Skeletal muscle tissue (tissue), 4 donors: Measurements from ENCODE around the gene HGFAC. TPM values are rescaled to one million over a fixed set of nuclear protein-coding genes. Genes with fewer than 3 reads are reported as not detected.

Source experiments
- H3K27ac ChIP-seq: one replicate; pipeline ENCODE4 v1.7.0; 2013; ENCODE audit warnings: mild to moderate bottlenecking, low read depth, low read length, inconsistent platforms
- H3K27me3 ChIP-seq, 3 donors: one replicate each; pipeline ENCODE4 v1.7.0; 2013; ENCODE audit warnings: low read length in 3 of 3; ENCODE audit not compliant: control insufficient read depth in 3 of 3, insufficient read depth in 3 of 3
- H3K36me3 ChIP-seq, 3 donors: one replicate each; pipeline ENCODE4 v1.7.0; 2013; ENCODE audit warnings: low read length in 3 of 3; ENCODE audit not compliant: control insufficient read depth in 3 of 3, insufficient read depth in 3 of 3
- H3K4me1 ChIP-seq, 3 donors: one replicate each; pipeline ENCODE4 v1.7.0; 2013; ENCODE audit warnings: low read length in 3 of 3, mild to moderate bottlenecking in 3 of 3; ENCODE audit not compliant: control insufficient read depth in 3 of 3, insufficient read depth in 3 of 3
- H3K4me3 ChIP-seq, 3 donors: one replicate each; pipeline ENCODE4 v1.7.0; 2013; ENCODE audit warnings: low read length in 3 of 3
- H3K9ac ChIP-seq, 3 donors: one replicate each; pipeline ENCODE4 v1.7.0; 2013; ENCODE audit warnings: low read length in 3 of 3, mild to moderate bottlenecking in 3 of 3, moderate library complexity in 2 of 3, low read depth in 1 of 3
- H3K9me3 ChIP-seq, 3 donors: one replicate each; pipeline ENCODE4 v1.7.0; 2013; ENCODE audit warnings: low read length in 3 of 3; ENCODE audit not compliant: control insufficient read depth in 3 of 3
- total RNA-seq: library from RNA; depleted of rRNA; stranded (reverse); fragments of >200 nt; gene quantifications from one replicate; pipeline ENCODE4 v1.2.3, GENCODE V29; 2014
- donor health status: Osteomylitis.

Gene HGFAC
- total RNA-seq, 1 donor from 2014 or later, result 0.52 TPM

DNA sequence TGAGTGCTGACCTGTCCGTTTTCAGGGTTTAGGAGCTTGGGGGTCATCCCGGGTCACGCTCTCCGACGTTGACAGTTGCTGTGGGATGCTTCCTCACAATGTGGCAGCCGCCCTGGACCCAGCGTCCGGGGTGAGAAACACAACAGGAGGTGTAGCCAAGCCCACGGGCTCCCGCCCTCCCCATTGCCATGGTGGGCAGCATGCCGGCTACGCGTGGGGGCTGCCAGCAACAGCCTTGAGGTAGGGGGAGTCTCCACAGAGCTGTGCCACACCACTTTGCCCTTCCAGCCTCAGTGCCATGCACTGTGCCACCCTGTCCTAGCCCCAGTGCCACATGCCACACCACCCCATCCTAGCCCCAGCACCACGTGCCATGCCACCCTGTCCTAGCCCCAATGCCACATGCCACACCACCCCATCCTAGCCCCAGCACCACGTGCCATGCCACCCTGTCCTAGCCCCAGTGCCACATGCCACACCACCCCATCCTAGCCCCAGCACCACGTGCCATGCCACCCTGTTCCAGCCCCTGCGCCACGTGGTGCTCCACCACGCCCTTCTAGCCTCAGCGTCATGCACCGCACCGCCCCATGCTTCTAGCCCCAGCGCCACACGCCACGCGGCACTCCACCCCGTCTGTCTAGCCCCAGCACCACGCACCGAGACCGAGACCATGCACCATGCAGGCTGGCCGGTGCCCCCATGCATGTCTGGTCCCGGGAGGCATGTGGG is 8.5 kb upstream of the HGFAC start:
- H3K9ac ChIP-seq, result no peak overlapping the region
- no peak overlapping the region for H3K4me3 ChIP-seq
- no peaks in the 10 kb centered on the region for H3K9me3 ChIP-seq
- H3K27ac ChIP-seq, result no peak overlapping the region
- H3K27me3 ChIP-seq, result no peaks in the 10 kb centered on the region
- peaks cover 0 to 7% (median 0%) of the 10 kb centered on the region in 3 donors for H3K4me1 ChIP-seq
- peaks cover 15 to 17% (median 16%) of the 10 kb centered on the region in 3 donors for H3K36me3 ChIP-seq

DNA sequence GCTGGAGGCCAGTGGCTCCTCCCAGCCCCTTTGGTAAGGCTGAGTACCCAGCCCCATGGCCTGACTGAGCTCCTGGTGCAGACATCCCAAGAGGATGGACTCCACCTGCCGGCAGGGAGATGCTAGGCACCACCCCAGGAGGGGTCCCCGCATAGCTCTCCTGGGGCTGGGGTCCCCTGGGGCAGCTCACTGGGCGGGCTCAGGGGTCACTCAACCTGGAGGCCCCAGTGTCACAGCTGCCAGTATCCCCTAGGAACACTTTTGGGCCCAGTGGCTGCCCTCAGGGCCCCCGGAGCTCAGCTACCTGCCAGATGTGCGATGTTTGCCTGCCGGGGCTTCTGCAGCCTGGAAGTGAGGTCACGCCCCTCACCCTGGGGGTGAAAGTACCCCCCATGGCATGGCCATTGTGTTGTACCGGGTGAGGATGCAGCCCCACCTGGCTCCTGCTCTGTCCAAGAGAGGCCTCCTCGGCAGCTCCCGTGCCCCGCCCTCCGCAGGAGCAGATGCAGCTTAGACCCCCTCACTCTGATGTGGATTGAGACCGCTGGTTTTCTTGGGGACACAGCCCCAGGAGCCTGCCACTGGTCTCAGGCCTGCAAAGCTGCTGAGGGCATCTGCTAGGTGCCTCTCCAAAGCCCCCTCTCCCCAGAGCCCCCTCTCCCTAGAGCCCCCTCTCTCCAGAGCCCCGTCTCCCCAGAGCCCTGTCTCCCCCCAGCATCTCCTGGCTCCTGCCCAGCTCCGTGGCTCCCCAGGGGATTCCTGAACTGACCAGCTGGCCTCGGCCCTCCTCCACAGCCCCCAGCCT is 6.7 kb upstream of the HGFAC start:
- Histone ChIP-seq H3K36me3 (peaks cover 6 to 8% (median 7%) of the 10 kb centered on the region in 3 donors), H3K27ac (no peak overlapping the region), H3K9ac (no peak overlapping the region), H3K27me3 (no peaks in the 10 kb centered on the region), H3K9me3 (no peaks in the 10 kb centered on the region), H3K4me3 (no peak overlapping the region), H3K4me1 (peaks cover 0 to 7% (median 0%) of the 10 kb centered on the region in 3 donors)

DNA sequence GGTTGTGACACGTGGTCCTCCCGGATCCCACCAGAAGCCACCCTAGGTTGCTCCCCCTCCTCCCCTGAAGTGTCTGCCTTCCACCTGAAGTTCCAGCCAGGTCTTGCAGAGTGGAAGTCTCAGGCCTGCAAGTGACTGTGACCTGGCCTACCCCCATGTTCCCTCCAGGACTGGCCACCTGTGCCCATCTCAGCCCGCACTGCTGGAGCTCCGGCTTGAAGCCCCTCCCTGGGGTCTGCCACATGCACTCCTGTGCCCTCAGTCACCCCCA is 6.1 kb upstream of the HGFAC start:
- peaks cover 0 to 7% (median 0%) of the 10 kb centered on the region in 3 donors for H3K4me1 ChIP-seq
- peaks cover 3 to 7% (median 5%) of the 10 kb centered on the region in 3 donors for H3K36me3 ChIP-seq
- no peaks in the 10 kb centered on the region for H3K9me3 ChIP-seq
- H3K27me3 ChIP-seq, result no peaks in the 10 kb centered on the region
- no peak overlapping the region for H3K9ac ChIP-seq
- no peak overlapping the region for H3K27ac ChIP-seq
- H3K4me3 ChIP-seq, result no peak overlapping the region

DNA sequence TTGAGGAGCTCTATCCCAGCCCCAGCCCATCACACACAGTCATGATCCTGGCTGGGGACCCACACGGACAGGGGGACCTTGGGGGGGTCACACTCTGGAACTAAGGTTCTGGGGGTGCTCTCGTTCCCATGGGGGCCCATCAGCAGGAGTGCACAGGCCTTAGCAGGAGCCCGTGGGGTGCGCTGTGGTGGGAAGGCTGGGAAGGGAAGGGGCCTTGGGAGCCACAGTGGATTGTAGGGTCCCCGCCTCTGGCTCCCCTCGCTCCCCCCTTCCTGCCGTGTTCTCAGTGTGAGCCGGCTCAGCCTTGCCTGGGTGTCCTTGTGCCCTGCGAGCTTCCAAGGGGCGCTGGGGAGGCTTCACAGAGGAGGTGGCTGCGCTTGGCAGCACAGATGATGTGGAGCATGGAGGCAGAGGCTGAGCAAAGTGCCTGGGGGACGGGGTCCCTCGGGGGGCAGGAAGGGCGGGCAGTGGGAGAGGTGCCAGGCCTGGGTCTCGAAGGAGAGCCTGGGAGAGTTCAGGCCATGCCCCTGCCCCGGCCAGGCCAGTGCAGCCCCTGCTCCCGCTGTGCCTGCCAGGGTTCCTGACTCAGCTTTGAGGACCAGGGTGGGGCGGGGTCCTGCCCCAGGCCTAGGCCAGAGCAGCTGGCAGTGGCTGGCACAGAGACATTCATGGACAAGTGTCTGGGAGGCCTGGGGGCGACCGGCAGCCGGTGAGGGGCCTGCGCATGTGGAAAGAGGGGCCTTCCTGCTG is 5.5 kb upstream of the HGFAC start:
- Histone ChIP-seq H3K27me3 (no peaks in the 10 kb centered on the region), H3K9ac (peak overlapping the region in 2 of 3 donors; percentile 3 to 38), H3K27ac (peak overlapping the region; percentile 19), H3K9me3 (no peaks in the 10 kb centered on the region), H3K4me1 (peaks cover 0 to 7% (median 0%) of the 10 kb centered on the region in 3 donors), H3K4me3 (no peak overlapping the region), H3K36me3 (peaks cover 0 to 7% (median 2%) of the 10 kb centered on the region in 3 donors)

DNA sequence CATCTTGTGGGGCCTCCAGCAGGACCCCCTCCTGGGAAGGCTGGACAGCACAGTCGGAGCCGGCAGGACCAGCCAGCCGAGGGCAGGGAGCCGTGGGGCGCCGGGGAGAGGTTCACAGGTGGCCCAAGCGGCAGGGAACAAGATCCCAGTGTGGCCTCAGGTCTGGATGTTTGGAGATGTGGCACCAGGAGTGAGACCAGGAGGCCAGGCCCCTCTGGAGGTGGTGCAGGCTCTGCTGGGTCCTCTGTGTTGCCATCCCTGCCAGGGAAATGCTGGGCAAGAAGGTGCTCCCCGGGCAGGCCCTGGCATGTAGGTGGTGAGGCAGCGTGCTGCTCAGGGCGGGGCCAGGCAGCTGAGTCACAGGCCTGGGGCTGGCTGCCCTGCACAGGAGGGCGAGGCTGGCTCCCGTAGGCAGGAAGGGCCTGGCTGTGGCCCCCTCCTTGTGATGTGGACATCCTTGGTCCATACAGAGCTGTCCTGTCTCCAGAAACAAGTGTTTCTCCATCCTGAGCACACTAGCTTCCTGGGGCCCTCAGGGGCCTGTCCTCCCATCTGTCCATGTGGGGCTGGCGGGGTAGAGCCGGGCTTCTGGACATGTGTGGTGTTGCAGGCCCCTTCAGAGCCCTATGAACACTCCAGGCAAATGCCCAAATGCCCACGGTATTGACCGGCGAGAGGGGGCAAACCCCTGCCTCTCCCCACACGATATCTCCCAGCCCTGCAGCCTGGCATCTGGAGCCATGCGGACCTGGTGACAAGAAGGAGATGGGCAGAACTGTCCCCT is 4.8 kb upstream of the HGFAC start:
- peaks cover 0 to 7% (median 0%) of the 10 kb centered on the region in 3 donors for H3K4me1 ChIP-seq
- H3K27me3 ChIP-seq, result no peaks in the 10 kb centered on the region
- H3K4me3 ChIP-seq, result no peak overlapping the region
- H3K9ac ChIP-seq, result peak overlapping the region in 1 of 3 donors; percentile 38
- H3K27ac ChIP-seq, result peak overlapping the region; percentile 19
- peaks cover 0 to 2% (median 0%) of the 10 kb centered on the region in 3 donors for H3K36me3 ChIP-seq
- H3K9me3 ChIP-seq, result no peaks in the 10 kb centered on the region

DNA sequence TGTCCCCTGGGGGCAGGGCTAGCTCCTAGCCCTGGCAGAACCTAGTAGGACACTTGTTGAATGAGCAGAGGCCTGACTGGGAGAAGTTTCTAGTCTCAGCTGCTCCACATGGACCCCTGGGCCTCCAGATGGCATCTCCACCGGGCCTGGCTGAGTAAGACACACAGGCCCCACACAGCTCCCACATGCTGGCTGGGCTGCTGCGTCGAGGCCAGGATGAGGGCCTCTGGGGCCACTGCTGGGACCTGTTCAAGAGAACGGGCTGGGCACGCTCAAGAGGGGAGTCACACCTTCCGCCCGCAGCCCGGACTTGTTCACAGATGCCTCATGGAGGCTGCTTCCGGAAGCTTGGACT is 4.2 kb upstream of the HGFAC start:
- Histone ChIP-seq H3K9me3 (no peaks in the 10 kb centered on the region), H3K36me3 (peaks cover 0 to 2% (median 0%) of the 10 kb centered on the region in 3 donors), H3K4me3 (no peak overlapping the region), H3K9ac (no peak overlapping the region), H3K27ac (no peak overlapping the region), H3K27me3 (no peaks in the 10 kb centered on the region), H3K4me1 (peaks cover 0 to 7% (median 0%) of the 10 kb centered on the region in 3 donors)

DNA sequence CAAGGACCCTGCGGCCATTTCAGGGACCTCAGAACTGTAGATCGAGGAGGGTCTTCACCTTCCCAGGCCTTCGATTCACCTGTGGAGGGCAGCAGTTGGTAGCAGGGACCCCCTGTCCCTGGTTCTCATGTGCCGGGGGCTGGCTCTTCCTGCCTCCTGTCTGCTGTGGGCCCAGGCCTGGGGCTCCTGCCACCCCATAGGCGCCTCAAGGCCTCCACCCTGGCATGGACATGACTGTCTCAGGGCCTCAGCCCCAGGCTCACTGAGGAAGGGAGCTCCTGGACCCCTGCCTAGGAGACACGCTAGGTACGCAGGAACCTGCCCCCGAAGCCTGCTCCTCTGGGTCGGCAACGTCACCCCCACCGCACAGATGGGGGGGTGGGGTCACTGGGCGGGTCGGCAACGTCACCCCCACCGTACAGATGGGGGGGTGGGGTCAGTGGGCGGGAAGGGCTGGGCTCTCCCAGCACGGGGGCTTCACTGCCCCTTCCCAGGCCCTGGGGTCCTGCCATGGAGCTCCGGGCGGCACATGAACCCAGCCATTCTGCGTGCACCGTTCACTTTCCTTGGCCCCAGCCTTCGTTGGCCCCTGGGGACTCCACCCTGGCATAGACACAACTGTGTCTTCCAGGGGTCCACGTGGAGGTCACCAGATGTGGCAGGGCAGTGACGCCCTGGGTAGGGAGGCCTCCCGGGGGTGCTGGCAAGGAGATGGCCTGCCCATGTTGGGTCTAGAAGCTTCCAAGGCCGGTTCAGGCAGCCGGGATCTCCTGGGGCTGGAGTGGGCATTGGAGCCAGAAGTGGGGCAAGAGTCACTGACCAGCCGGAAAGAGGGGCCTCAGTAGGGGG is 3.5 kb upstream of the HGFAC start:
- Histone ChIP-seq H3K36me3 (peaks cover 0 to 2% (median 0%) of the 10 kb centered on the region in 3 donors), H3K27ac (no peak overlapping the region), H3K27me3 (no peaks in the 10 kb centered on the region), H3K4me3 (no peak overlapping the region), H3K9ac (no peak overlapping the region), H3K9me3 (no peaks in the 10 kb centered on the region), H3K4me1 (peaks cover 0 to 7% (median 0%) of the 10 kb centered on the region in 3 donors)

DNA sequence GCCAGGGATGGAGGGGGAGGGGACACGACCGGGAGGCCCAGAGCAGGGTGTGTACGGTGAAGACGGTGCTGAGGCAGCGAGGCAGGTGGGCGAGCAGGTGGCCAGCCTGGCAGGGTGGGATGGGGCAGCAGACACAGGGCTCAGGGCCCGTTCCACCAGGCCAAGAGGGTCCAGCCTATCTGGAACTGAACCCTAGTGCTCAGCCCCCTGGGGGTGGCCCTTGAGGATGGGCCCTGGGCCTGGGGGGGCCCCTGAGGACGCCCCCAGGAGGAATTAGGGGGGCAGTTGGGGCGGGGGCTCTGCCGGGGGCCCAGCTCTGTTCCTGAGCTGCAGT is 3.0 kb upstream of the HGFAC start:
- Histone ChIP-seq H3K4me1 (peaks cover 0 to 7% (median 0%) of the 10 kb centered on the region in 3 donors), H3K9me3 (no peaks in the 10 kb centered on the region), H3K27ac (no peak overlapping the region), H3K4me3 (no peak overlapping the region), H3K36me3 (no peaks in the 10 kb centered on the region), H3K27me3 (no peaks in the 10 kb centered on the region), H3K9ac (no peak overlapping the region)

DNA sequence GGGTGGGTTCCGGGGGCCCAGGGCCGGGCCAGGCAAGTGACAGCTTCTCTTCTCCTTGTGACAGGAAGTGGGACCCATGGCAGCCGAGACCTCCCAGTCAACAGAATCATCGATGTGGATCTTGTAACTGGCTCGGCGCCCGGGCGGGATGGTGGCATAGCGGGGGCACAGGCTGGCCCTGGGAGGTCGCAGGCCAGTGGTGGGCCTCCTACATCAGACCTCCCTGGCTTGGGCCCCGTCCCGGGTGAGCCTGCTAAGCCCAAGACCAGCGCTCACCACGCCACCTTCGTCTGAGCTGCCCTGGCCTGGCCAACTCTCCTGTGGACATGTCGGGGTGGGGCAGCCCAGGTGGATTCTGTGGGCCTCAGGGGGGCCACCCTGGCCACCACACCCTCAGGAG is 2.4 kb upstream of the HGFAC start:
- H3K36me3 ChIP-seq, result no peaks in the 10 kb centered on the region
- H3K4me1 ChIP-seq, result peaks cover 0 to 7% (median 0%) of the 10 kb centered on the region in 3 donors
- H3K4me3 ChIP-seq, result no peak overlapping the region
- no peaks in the 10 kb centered on the region for H3K9me3 ChIP-seq
- no peak overlapping the region for H3K9ac ChIP-seq
- H3K27ac ChIP-seq, result no peak overlapping the region
- H3K27me3 ChIP-seq, result no peaks in the 10 kb centered on the region
